Panc1 (cell line): ENCODE measurements around the gene RAPGEF3. TPM values are rescaled to one million over a fixed set of nuclear protein-coding genes. Genes with fewer than 3 reads are reported as not detected.

ENCODE experiments used
- ATAC-seq: fragments of 200-7000 bp; cut with Tn5 transposase; 2 replicates; pipeline ENCODE4 v1.9.1; 2020; ENCODE audit warnings: mild to moderate bottlenecking, moderate library complexity
- BruUV-seq: library from RNA; stranded (reverse); fragments of 400-500 nt; replicated peaks from 2 replicates; lab custom pipeline; 2021; lab: Mats Ljungman, UMichigan
- CTCF ChIA-PET: fragments of 300-600 bp; sonication (Branson Sonifier 250); formaldehyde crosslinking; loops from one replicate; lab custom pipeline; 2022; ENCODE audit warnings: antibody characterized with exemption; lab: Charles Lee
- POLR2A ChIA-PET: fragments of 300-600 bp; sonication (Branson Sonifier 250); formaldehyde crosslinking; loops from one replicate; lab custom pipeline; 2022; ENCODE audit warnings: antibody characterized with exemption; lab: Charles Lee
- DNase-seq: peaks from one replicate; pipeline ENCODE4 v3.0.0-alpha.2; 2010; ENCODE audit warnings: low read depth, low spot score
- H3K27ac ChIP-seq: 2 replicates; pipeline ENCODE4 v1.5.1; 2011; ENCODE audit warnings: mild to moderate bottlenecking, low read length, inconsistent platforms
- H3K27me3 ChIP-seq: fragments of 200-500 bp; sonication (Bioruptor generic); 2 replicates; pipeline ENCODE4 v1.6.0; 2014; ENCODE audit warnings: low read length, inconsistent platforms; ENCODE audit not compliant: control insufficient read depth, insufficient read depth
- H3K36me3 ChIP-seq: fragments of 200-500 bp; sonication (Bioruptor generic); 2 replicates; pipeline ENCODE4 v1.5.1; 2014; ENCODE audit warnings: inconsistent platforms, mild to moderate bottlenecking, low read length, moderate library complexity; ENCODE audit not compliant: control insufficient read depth, insufficient read depth
- H3K4me1 ChIP-seq: 2 replicates; pipeline ENCODE4 v1.5.1; 2011; ENCODE audit warnings: inconsistent platforms, mild to moderate bottlenecking, low read length, moderate library complexity; ENCODE audit not compliant: control insufficient read depth, insufficient read depth
- H3K4me3 ChIP-seq, 2 experiments: 2 replicates each; pipeline ENCODE4 v1.5.1; 2011 to 2012; ENCODE audit warnings: low read depth in 2 of 2, low read length in 2 of 2, mild to moderate bottlenecking in 2 of 2, inconsistent platforms in 1 of 2, moderate library complexity in 1 of 2
- H3K9me3 ChIP-seq: fragments of 200-500 bp; sonication (Bioruptor generic); 2 replicates; pipeline ENCODE4 v1.5.1; 2014; ENCODE audit warnings: low read depth, mild to moderate bottlenecking, inconsistent platforms, low read length, moderate library complexity; ENCODE audit not compliant: control insufficient read depth, insufficient read depth
- CTCF ChIP-seq: fragments of 450-650 bp; IDR thresholded peaks from 2 replicates; pipeline ENCODE4 v1.5.1; 2017; ENCODE audit warnings: mild to moderate bottlenecking
- POLR2AphosphoS5 ChIP-seq: IDR thresholded peaks from 2 replicates; pipeline ENCODE4 v1.6.1; 2012; ENCODE audit warnings: mild to moderate bottlenecking, low read depth, low read length, moderate library complexity
- REST ChIP-seq, 2 experiments: IDR thresholded peaks; 2 replicates each; pipeline ENCODE4 v1.6.1; 2011 to 2012; ENCODE audit warnings: low read depth in 2 of 2, control low read depth in 1 of 2, low read length in 1 of 2, mild to moderate bottlenecking in 1 of 2, moderate library complexity in 1 of 2; ENCODE audit not compliant: insufficient read depth in 1 of 2
- SIN3A ChIP-seq: IDR thresholded peaks from 2 replicates; pipeline ENCODE4 v1.6.1; 2012; ENCODE audit warnings: low read depth, mild to moderate bottlenecking, low read length, moderate library complexity, borderline replicate concordance; ENCODE audit not compliant: insufficient read depth
- TCF7L2 ChIP-seq: IDR thresholded peaks from 2 replicates; pipeline ENCODE4 v1.6.1; 2011; ENCODE audit warnings: mild to moderate bottlenecking, low read depth, low read length, inconsistent platforms
- in situ Hi-C: cut with HindIII; loops from 2 replicates; pipeline ENCODE4 v1.10.0; 2016; ENCODE audit warnings: low sequenced_read_pairs, low pct_unique_long_range_greater_than_20kb
- intact Hi-C: fragments of 100-400 bp; cut with micrococcal nuclease; formaldehyde crosslinking; loops from one replicate; pipeline ENCODE4 v1.10.0; 2022; ENCODE audit not compliant: unreplicated experiment
- total RNA-seq: library from RNA; stranded (reverse); gene quantifications from one replicate; pipeline ENCODE4 v1.2.1, GENCODE V29; 2021; ENCODE audit not compliant: unreplicated experiment

The RAPGEF3 gene
- total RNA-seq, 1 experiment from 2014 or later, result 5.8 TPM

GRCh38 chr12:47709237-47709636, 49.4 kb downstream of the RAPGEF3 start:
- ChIA-PET POLR2A (no interaction called here), CTCF (no interaction called here)
- H3K4me1 ChIP-seq, result peaks cover 12% of the 10 kb centered on the region
- TF ChIP-seq SIN3A, result no peak
- no peak for TF ChIP-seq CTCF
- TF ChIP-seq POLR2AphosphoS5, result no peak
- no peak for TF ChIP-seq REST (IDR thresholded peaks at IDR 0.05; ENCODE audit: insufficient read depth in 1 of 2, low read depth in 2 of 2, low read length in 1 of 2)
- TF ChIP-seq TCF7L2, result no peak
- H3K27ac ChIP-seq, result no peak overlapping the region
- no peaks in the 10 kb centered on the region; the same call in 1 of the 2 replicates for H3K36me3 ChIP-seq
- BruUV-seq, result no TSS peak
- ATAC-seq (no peak), DNase-seq (no peak)
- in situ Hi-C loops, result no loop called here
- intact Hi-C loops, result no loop called here
- H3K4me3 ChIP-seq, result no peak overlapping the region
- H3K9me3 ChIP-seq, result no peaks in the 10 kb centered on the region
- H3K27me3 ChIP-seq, result no peaks in the 10 kb centered on the region

- POLR2A ChIA-PET, result no interaction called here
- no peak for ATAC-seq
- Histone ChIP-seq H3K27me3 (no peaks in the 10 kb centered on the region), H3K9me3 (no peaks in the 10 kb centered on the region), H3K27ac (no peak overlapping the region), H3K4me1 (peaks cover 16% of the 10 kb centered on the region), H3K36me3 (no peaks in the 10 kb centered on the region; the same call in 1 of the 2 replicates), H3K4me3 (no peak overlapping the region)
- CTCF ChIA-PET, result no interaction called here
- TF ChIP-seq POLR2AphosphoS5 (no peak), SIN3A (no peak), CTCF (no peak), REST (IDR thresholded peaks at IDR 0.05; ENCODE audit: insufficient read depth in 1 of 2, low read depth in 2 of 2, low read length in 1 of 2) (no peak), TCF7L2 (no peak)
- no peak for DNase-seq
- intact Hi-C loops, result no loop called here
- no TSS peak for BruUV-seq
- in situ Hi-C loops, result no loop called here
Measured at GRCh38 chr12:47707905-47708543, 50.7 kb downstream of the RAPGEF3 start.
